Measurements from ENCODE around the gene ANXA11. TPM values are rescaled to one million over a fixed set of nuclear protein-coding genes. Genes with fewer than 3 reads are reported as not detected.

The ANXA11 gene
- polyA plus RNA-seq, 2 of the 4 experiments (the other 2 are of a cell fraction), result 92.6 to 119 TPM

DNA sequence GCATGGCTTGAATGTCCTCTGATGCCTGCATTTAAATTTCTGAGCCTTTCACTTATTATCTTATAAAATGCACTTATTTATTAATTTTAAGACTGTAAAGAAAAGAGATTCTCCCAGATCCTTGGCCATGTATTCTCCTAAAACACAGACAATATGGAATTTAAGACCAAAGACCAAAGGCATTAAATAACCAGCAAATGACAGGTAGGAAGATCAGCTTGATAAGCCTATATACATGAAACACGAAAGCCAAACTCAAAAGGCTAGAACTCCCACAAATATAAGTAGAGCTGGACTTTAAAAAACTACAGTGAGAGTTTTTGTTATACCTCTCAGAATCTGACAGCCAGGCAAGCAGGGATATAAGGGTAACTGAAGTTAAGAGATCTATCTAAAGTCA is 5.1 kb downstream of the ANXA11 start:
- Histone ChIP-seq H3K9me3 (no peaks in the 10 kb centered on the region), H3K4me3 (no peak overlapping the region), H3K4me2 (peak overlapping the region; percentile 53), H3K4me1 (peaks cover 88% of the 10 kb centered on the region), H3K27ac (peak overlapping the region; percentile 25 to 39; a peak in 3 of 6 replicates)
- 70% methylated on average over 1 of the region's 1 CpG for WGBS (ENCODE audit: missing lambda C conversion rate)
- TF ChIP-seq, protein P1, sequence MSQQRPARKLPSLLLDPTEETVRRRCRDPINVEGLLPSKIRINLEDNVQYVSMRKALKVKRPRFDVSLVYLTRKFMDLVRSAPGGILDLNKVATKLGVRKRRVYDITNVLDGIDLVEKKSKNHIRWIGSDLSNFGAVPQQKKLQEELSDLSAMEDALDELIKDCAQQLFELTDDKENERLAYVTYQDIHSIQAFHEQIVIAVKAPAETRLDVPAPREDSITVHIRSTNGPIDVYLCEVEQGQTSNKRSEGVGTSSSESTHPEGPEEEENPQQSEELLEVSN (IDR thresholded peaks at IDR 0.05; ENCODE audit: borderline replicate concordance, low read depth), result no peak
- TF ChIP-seq POLR2AphosphoS2 (conservative IDR thresholded peaks at IDR 0.05; ENCODE audit: low read length) (no peak), ZFP36 (IDR thresholded peaks at IDR 0.05; ENCODE audit: borderline replicate concordance, partially characterized antibody) (no peak), POLR2A (IDR thresholded peaks at IDR 0.05; ENCODE audit: low read length) (no peak), EHF (CRISPR knock-in tag; IDR thresholded peaks at IDR 0.05) (no peak), CBX8 (IDR thresholded peaks at IDR 0.05) (no peak), ZC3H11A (IDR thresholded peaks at IDR 0.05) (no peak), FOSB (CRISPR knock-in tag; IDR thresholded peaks at IDR 0.05) (no peak), FOXS1 (CRISPR knock-in tag; IDR thresholded peaks at IDR 0.05) (no peak), CHD2 (IDR thresholded peaks at IDR 0.05; ENCODE audit: low read length, partially characterized antibody) (no peak), KDM1A (IDR thresholded peaks at IDR 0.05; ENCODE audit: low read depth) (no peak), NFE2L2 (conservative IDR thresholded peaks at IDR 0.05; ENCODE audit: low read length) (no peak)
- TF ChIP-seq, protein P2, sequence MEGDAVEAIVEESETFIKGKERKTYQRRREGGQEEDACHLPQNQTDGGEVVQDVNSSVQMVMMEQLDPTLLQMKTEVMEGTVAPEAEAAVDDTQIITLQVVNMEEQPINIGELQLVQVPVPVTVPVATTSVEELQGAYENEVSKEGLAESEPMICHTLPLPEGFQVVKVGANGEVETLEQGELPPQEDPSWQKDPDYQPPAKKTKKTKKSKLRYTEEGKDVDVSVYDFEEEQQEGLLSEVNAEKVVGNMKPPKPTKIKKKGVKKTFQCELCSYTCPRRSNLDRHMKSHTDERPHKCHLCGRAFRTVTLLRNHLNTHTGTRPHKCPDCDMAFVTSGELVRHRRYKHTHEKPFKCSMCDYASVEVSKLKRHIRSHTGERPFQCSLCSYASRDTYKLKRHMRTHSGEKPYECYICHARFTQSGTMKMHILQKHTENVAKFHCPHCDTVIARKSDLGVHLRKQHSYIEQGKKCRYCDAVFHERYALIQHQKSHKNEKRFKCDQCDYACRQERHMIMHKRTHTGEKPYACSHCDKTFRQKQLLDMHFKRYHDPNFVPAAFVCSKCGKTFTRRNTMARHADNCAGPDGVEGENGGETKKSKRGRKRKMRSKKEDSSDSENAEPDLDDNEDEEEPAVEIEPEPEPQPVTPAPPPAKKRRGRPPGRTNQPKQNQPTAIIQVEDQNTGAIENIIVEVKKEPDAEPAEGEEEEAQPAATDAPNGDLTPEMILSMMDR (IDR thresholded peaks at IDR 0.05), result no peak
- TF ChIP-seq, protein P3, sequence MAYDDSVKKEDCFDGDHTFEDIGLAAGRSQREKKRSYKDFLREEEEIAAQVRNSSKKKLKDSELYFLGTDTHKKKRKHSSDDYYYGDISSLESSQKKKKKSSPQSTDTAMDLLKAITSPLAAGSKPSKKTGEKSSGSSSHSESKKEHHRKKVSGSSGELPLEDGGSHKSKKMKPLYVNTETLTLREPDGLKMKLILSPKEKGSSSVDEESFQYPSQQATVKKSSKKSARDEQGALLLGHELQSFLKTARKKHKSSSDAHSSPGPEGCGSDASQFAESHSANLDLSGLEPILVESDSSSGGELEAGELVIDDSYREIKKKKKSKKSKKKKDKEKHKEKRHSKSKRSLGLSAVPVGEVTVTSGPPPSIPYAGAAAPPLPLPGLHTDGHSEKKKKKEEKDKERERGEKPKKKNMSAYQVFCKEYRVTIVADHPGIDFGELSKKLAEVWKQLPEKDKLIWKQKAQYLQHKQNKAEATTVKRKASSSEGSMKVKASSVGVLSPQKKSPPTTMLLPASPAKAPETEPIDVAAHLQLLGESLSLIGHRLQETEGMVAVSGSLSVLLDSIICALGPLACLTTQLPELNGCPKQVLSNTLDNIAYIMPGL (CRISPR knock-in tag; IDR thresholded peaks at IDR 0.05; ENCODE audit: borderline replicate concordance), result no peak
- TF ChIP-seq, protein P4, sequence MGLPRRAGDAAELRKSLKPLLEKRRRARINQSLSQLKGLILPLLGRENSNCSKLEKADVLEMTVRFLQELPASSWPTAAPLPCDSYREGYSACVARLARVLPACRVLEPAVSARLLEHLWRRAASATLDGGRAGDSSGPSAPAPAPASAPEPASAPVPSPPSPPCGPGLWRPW (IDR thresholded peaks at IDR 0.05), result no peak
- FAIRE-seq, result no peak
- no peak for ATAC-seq
- CTCF ChIA-PET, result interaction anchor here (1.3 to 5.3 kb wide), 4 partner anchors 15 to 56 kb away, joined by 4 to 41 read pairs (median 6); no protein-coding TSS in a partner anchor
- POLR2A ChIA-PET, result no interaction called here
- DNase-seq (ENCODE audit: low read depth in 1 of 2, low spot score in 1 of 2), result no peak

DNA sequence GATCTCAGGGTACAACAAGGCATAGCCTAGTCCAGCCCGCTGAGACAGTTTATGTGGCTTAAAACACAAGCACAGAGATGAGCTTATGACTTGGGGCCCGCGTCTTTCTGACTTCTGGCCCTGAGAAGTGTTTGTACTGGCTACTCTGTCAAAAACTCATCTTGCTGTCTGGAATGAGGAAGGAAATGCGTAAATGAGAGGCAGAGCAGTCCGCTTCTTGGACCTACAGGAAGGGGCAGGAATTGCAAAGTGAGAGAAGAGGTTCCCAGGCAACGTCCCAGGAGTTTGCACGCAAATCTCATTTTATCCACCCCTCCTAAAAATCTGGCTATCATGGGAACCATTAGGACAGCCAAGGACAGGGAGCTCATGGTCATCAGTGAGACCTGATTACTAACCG is 5.5 kb downstream of the ANXA11 start:
- WGBS (ENCODE audit: missing lambda C conversion rate), result 54% methylated on average over 8 of the region's 8 CpGs
- no peak for FAIRE-seq
- CTCF ChIA-PET, result interaction anchor here (1.3 to 5.3 kb wide), 4 partner anchors 15 to 56 kb away, joined by 5 to 41 read pairs (median 6); no protein-coding TSS in a partner anchor
- POLR2A ChIA-PET, result no interaction called here
- peak in 1 of 2 experiments; percentile 72 for DNase-seq (ENCODE audit: low read depth in 1 of 2, low spot score in 1 of 2)
- H3K9me3 ChIP-seq, result no peaks in the 10 kb centered on the region
- H3K4me1 ChIP-seq, result peaks cover 91% of the 10 kb centered on the region
- TF ChIP-seq TP53 (CRISPR knock-in tag; IDR thresholded peaks at IDR 0.05), result no peak
- TF ChIP-seq BHLHE40 (IDR thresholded peaks at IDR 0.05; ENCODE audit: low read depth, low read length), result no peak
- TF ChIP-seq, protein P1 (IDR thresholded peaks at IDR 0.05; ENCODE audit: borderline replicate concordance, low read depth), result no peak
- TF ChIP-seq HOXA7 (CRISPR knock-in tag; IDR thresholded peaks at IDR 0.05), result no peak
- no peak for TF ChIP-seq MAZ (IDR thresholded peaks at IDR 0.05; ENCODE audit: borderline replicate concordance, low read depth, low read length)
- TF ChIP-seq ZC3H11A (IDR thresholded peaks at IDR 0.05), result no peak
- TF ChIP-seq, protein P5, sequence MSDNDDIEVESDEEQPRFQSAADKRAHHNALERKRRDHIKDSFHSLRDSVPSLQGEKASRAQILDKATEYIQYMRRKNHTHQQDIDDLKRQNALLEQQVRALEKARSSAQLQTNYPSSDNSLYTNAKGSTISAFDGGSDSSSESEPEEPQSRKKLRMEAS (IDR thresholded peaks at IDR 0.05), result no peak
- TF ChIP-seq, protein P6, sequence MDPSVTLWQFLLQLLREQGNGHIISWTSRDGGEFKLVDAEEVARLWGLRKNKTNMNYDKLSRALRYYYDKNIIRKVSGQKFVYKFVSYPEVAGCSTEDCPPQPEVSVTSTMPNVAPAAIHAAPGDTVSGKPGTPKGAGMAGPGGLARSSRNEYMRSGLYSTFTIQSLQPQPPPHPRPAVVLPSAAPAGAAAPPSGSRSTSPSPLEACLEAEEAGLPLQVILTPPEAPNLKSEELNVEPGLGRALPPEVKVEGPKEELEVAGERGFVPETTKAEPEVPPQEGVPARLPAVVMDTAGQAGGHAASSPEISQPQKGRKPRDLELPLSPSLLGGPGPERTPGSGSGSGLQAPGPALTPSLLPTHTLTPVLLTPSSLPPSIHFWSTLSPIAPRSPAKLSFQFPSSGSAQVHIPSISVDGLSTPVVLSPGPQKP (IDR thresholded peaks at IDR 0.05; ENCODE audit: low read depth, low read length), result no peak
- no peak for TF ChIP-seq POLR2A (IDR thresholded peaks at IDR 0.05; ENCODE audit: low read length)
- TF ChIP-seq, protein P7, sequence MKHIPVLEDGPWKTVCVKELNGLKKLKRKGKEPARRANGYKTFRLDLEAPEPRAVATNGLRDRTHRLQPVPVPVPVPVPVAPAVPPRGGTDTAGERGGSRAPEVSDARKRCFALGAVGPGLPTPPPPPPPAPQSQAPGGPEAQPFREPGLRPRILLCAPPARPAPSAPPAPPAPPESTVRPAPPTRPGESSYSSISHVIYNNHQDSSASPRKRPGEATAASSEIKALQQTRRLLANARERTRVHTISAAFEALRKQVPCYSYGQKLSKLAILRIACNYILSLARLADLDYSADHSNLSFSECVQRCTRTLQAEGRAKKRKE (CRISPR knock-in tag; IDR thresholded peaks at IDR 0.05; ENCODE audit: low read depth), result no peak
- TF ChIP-seq JUN (IDR thresholded peaks at IDR 0.05), result no peak
- TF ChIP-seq MAFK (IDR thresholded peaks at IDR 0.05; ENCODE audit: partially characterized antibody), result no peak
- TF ChIP-seq RAD21 (conservative IDR thresholded peaks at IDR 0.05 in 1 of 2, IDR thresholded peaks at IDR 0.05 in 1 of 2), result no peak
- H3K27ac ChIP-seq, result peak overlapping the region; percentile 25 to 39; a peak in 3 of 6 replicates
- ATAC-seq, result peak in 1 of 2 experiments; percentile 41; a peak in 3 of 6 replicates
- H3K4me2 ChIP-seq, result peak overlapping the region; percentile 53
- H3K4me3 ChIP-seq, result no peak overlapping the region

Data from A549 (cell line).